Stimulated activated CD8-positive, alpha-beta memory T cell treated with anti-CD3 and anti-CD28 coated beads, Interleukin-12 subunit alpha, Interleukin-12 subunit beta, amount 100 ng/mL, for 24 hours (primary cell): ENCODE results near the gene DOCK6.

ENCODE experiments used
- DNase-seq: peaks from one replicate; pipeline ENCODE4 v3.0.0-alpha.2; 2020; ENCODE audit errors: extremely low read depth

Gene DOCK6

GRCh38 chr19:11278670-11279069, 16.3 kb upstream of the DOCK6 start:
- no peak for DNase-seq

GRCh38 chr19:11274533-11275086, 12.3 kb upstream of the DOCK6 start:
- DNase-seq, result no peak

- no peak for DNase-seq
Observed at GRCh38 chr19:11273989-11274388, 11.7 kb upstream of the DOCK6 start.

- DNase-seq, result no peak
Observed at GRCh38 chr19:11273296-11273695, 11.0 kb upstream of the DOCK6 start.

- DNase-seq, result no peak
Observed at GRCh38 chr19:11269408-11269807, 7.1 kb upstream of the DOCK6 start.

GRCh38 chr19:11268783-11269267, 6.5 kb upstream of the DOCK6 start:
- no peak for DNase-seq

GRCh38 chr19:11267316-11268085, 5.2 kb upstream of the DOCK6 start:
- no peak for DNase-seq

GRCh38 chr19:11265785-11266236, 3.5 kb upstream of the DOCK6 start:
- no peak for DNase-seq

GRCh38 chr19:11265177-11265784, 3.0 kb upstream of the DOCK6 start:
- DNase-seq, result no peak

- DNase-seq, result no peak
Observed at GRCh38 chr19:11264452-11265176, 2.3 kb upstream of the DOCK6 start.

GRCh38 chr19:11263726-11264125, 1.4 kb upstream of the DOCK6 start:
- no peak for DNase-seq

- DNase-seq, result no peak
Observed at GRCh38 chr19:11261431-11261970, 823 bp downstream of the DOCK6 start.

GRCh38 chr19:11260996-11261395, 1.3 kb downstream of the DOCK6 start:
- no peak for DNase-seq

GRCh38 chr19:11257846-11258380, 4.4 kb downstream of the DOCK6 start:
- no peak for DNase-seq

GRCh38 chr19:11256189-11256588, 6.1 kb downstream of the DOCK6 start:
- no peak for DNase-seq

- no peak for DNase-seq
Observed at GRCh38 chr19:11254666-11255065, 7.7 kb downstream of the DOCK6 start.

- DNase-seq, result no peak
Observed at GRCh38 chr19:11252665-11253355, 9.5 kb downstream of the DOCK6 start.

GRCh38 chr19:11251650-11252314, 10.5 kb downstream of the DOCK6 start:
- no peak for DNase-seq

- no peak for DNase-seq
Observed at GRCh38 chr19:11251217-11251616, 11.1 kb downstream of the DOCK6 start.

GRCh38 chr19:11248852-11249251, 13.5 kb downstream of the DOCK6 start:
- no peak for DNase-seq

- no peak for DNase-seq
Observed at GRCh38 chr19:11247934-11248333, 14.4 kb downstream of the DOCK6 start.
